Liver (tissue), 9 donors: ENCODE results near the gene LHPP. TPM values are rescaled to one million over a fixed set of nuclear protein-coding genes. Genes with fewer than 3 reads are reported as not detected.
A peak's percentile ranks its signal among the peaks of the same experiment; 100 is the strongest.

ENCODE experiments used
- DNase-seq: peaks from one replicate; pipeline ENCODE4 v3.0.0-alpha.2; 2017; ENCODE audit warnings: low spot score
- H3K27ac ChIP-seq, 2 donors: one replicate each; pipeline ENCODE4 v1.7.0; 2013; ENCODE audit warnings: inconsistent platforms in 2 of 2, low read length in 2 of 2, control low read depth in 1 of 2, low read depth in 1 of 2, mild to moderate bottlenecking in 1 of 2
- H3K27me3 ChIP-seq, 4 donors: one replicate each; pipeline versions ENCODE4 v1.6.1 to v1.7.0; 2013; ENCODE audit warnings: low read length in 3 of 4, inconsistent platforms in 1 of 4, mild to moderate bottlenecking in 1 of 4, moderate library complexity in 1 of 4; ENCODE audit not compliant: control insufficient read depth in 4 of 4, insufficient read depth in 4 of 4
- H3K36me3 ChIP-seq, 4 donors: one replicate each; pipeline versions ENCODE4 v1.6.1 to v1.7.0; 2013; ENCODE audit warnings: low read length in 3 of 4, mild to moderate bottlenecking in 3 of 4, low read depth in 1 of 4, moderate library complexity in 1 of 4; ENCODE audit not compliant: control insufficient read depth in 4 of 4, insufficient read depth in 3 of 4
- H3K4me1 ChIP-seq, 4 donors: one replicate each; pipeline versions ENCODE4 v1.6.1 to v1.7.0; 2013; ENCODE audit warnings: low read length in 3 of 4, mild to moderate bottlenecking in 3 of 4, moderate library complexity in 1 of 4; ENCODE audit not compliant: control insufficient read depth in 4 of 4, insufficient read depth in 4 of 4
- H3K4me3 ChIP-seq, 3 donors: one replicate each; pipeline versions ENCODE4 v1.6.1 to v1.7.0; 2013; ENCODE audit warnings: low read length in 3 of 3, control low read depth in 1 of 3, low read depth in 1 of 3, mild to moderate bottlenecking in 1 of 3
- H3K9ac ChIP-seq, 2 donors: one replicate each; pipeline ENCODE4 v1.7.0; 2013; ENCODE audit warnings: low read length in 2 of 2, mild to moderate bottlenecking in 2 of 2, moderate library complexity in 2 of 2, control low read depth in 1 of 2, low read depth in 1 of 2
- H3K9me3 ChIP-seq, 4 donors: one replicate each; pipeline versions ENCODE4 v1.6.1 to v1.7.0; 2013; ENCODE audit warnings: low read length in 3 of 4; ENCODE audit not compliant: control insufficient read depth in 4 of 4
- ATF3 ChIP-seq: IDR thresholded peaks from 2 replicates; pipeline ENCODE4 v1.6.1; 2016; ENCODE audit warnings: antibody characterized with exemption
- CTCF ChIP-seq: fragments of 150-350 bp; IDR thresholded peaks from 2 replicates; pipeline ENCODE4 v1.5.1; 2017; ENCODE audit warnings: improper control_type of control experiment, low read depth, low read length; ENCODE audit not compliant: missing input control
- EGR1 ChIP-seq, 2 donors: IDR thresholded peaks; 2 replicates each; pipeline ENCODE4 v1.6.1; 2016 to 2018; ENCODE audit warnings: antibody characterized with exemption in 2 of 2, low read depth in 2 of 2
- FOXA1 ChIP-seq: IDR thresholded peaks from 2 replicates; pipeline ENCODE4 v1.6.1; 2016; ENCODE audit warnings: antibody characterized with exemption
- FOXA2 ChIP-seq: IDR thresholded peaks from 2 replicates; pipeline ENCODE4 v1.6.1; 2016; ENCODE audit warnings: antibody characterized with exemption
- GABPA ChIP-seq, 2 donors: IDR thresholded peaks in 1 of 2; conservative IDR thresholded peaks in 1 of 2; 2 replicates each; pipeline ENCODE4 v1.6.1; 2016; ENCODE audit warnings: antibody characterized with exemption in 2 of 2, mild to moderate bottlenecking in 1 of 2, moderate library complexity in 1 of 2
- HNF4A ChIP-seq, 2 donors: conservative IDR thresholded peaks; 2 replicates each; pipeline ENCODE4 v1.6.1; 2016; ENCODE audit warnings: antibody characterized with exemption in 2 of 2, mild to moderate bottlenecking in 2 of 2
- HNF4G ChIP-seq: IDR thresholded peaks from 2 replicates; pipeline ENCODE4 v1.6.1; 2016; ENCODE audit warnings: antibody characterized with exemption
- JUND ChIP-seq, 2 donors: IDR thresholded peaks; 2 replicates each; pipeline ENCODE4 v1.6.1; 2016; ENCODE audit warnings: antibody characterized with exemption in 2 of 2
- MAX ChIP-seq: IDR thresholded peaks from 2 replicates; pipeline ENCODE4 v1.6.1; 2016; ENCODE audit warnings: antibody characterized with exemption
- NR2F2 ChIP-seq: IDR thresholded peaks from 2 replicates; pipeline ENCODE4 v1.6.1; 2016; ENCODE audit warnings: antibody characterized with exemption
- RAD21 ChIP-seq, 2 donors: IDR thresholded peaks; 2 replicates each; pipeline ENCODE4 v1.6.1; 2016; ENCODE audit warnings: antibody characterized with exemption in 2 of 2, mild to moderate bottlenecking in 2 of 2
- RXRA ChIP-seq, 2 donors: IDR thresholded peaks; 2 replicates each; pipeline ENCODE4 v1.6.1; 2017 to 2018; ENCODE audit warnings: antibody characterized with exemption in 2 of 2, mild to moderate bottlenecking in 1 of 2
- SP1 ChIP-seq: IDR thresholded peaks from 2 replicates; pipeline ENCODE4 v1.6.1; 2018; ENCODE audit warnings: antibody characterized with exemption, mild to moderate bottlenecking
- TAF1 ChIP-seq: conservative IDR thresholded peaks from 2 replicates; pipeline ENCODE4 v1.6.1; 2016; ENCODE audit warnings: antibody characterized with exemption, mild to moderate bottlenecking
- YY1 ChIP-seq: IDR thresholded peaks from 2 replicates; pipeline ENCODE4 v1.6.1; 2016; ENCODE audit warnings: antibody characterized with exemption, mild to moderate bottlenecking
- ZBTB33 ChIP-seq: IDR thresholded peaks from 2 replicates; pipeline ENCODE4 v1.6.1; 2016; ENCODE audit warnings: antibody characterized with exemption
- WGBS: extraction: QIAGEN DNeasy Blood & Tissue Kit; methylation state at CpG from one replicate; pipeline ENCODE4 v1.1.7; 2013; 5-methylcytosine and 5-hydroxymethylcytosine counted together
- polyA plus RNA-seq, 2 donors: library from polyadenylated mRNA; stranded (reverse) in 1 of 2; unstranded in 1 of 2; fragments of 200-250 nt in 1 of 2; fragments of >200 nt in 1 of 2; fragmentation: Nextera tagmentation in 1 of 2; extraction: Ambion mirVana in 1 of 2; gene quantifications; one replicate each; pipeline versions ENCODE4 v1.2.1 to v1.2.3, GENCODE V29; 2013 to 2015
- total RNA-seq, 2 donors: library from RNA; depleted of rRNA; stranded (reverse); fragments of >200 nt; gene quantifications; one replicate each; pipeline ENCODE4 v1.2.3, GENCODE V29; 2014
- TF ChIP-seq, protein P1 (sequence below): IDR thresholded peaks from 2 replicates; pipeline ENCODE4 v1.6.1; 2016; ENCODE audit warnings: antibody characterized with exemption, mild to moderate bottlenecking
- donor health status: healthy.
- donor health status: healthy.
- donor health status: healthy.
- donor health status: healthy.
- donor health status: healthy.

The LHPP gene
- total and polyA plus RNA-seq, 4 donors, result 15.9 to 39.9 (median 26.2) TPM

DNA sequence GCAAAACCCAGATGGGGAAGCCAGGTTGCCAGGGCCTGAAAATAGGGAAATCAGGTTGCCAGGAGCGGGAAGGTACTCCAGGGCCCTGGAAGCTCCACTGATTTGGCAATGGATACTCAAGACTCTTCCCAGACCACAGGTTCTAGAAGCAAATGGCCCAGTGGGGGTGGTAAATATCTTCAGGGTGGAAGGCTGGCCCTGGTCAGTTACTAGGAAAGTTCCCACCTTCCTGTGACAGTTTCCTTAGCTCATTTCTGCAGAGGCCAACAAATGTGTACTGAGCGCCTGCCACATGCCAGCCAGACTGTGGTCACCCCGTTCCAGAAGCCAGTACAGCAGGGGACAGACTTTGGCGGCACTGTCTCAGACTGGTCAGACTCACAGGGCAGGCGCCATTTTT, 168.9 kb downstream of the LHPP start:
- 90% methylated on average over 5 of the region's 5 CpGs for WGBS
- no peak overlapping the region for H3K4me3 ChIP-seq
- no peak overlapping the region for H3K9ac ChIP-seq
- no peaks in the 10 kb centered on the region for H3K9me3 ChIP-seq
- TF ChIP-seq MAX (no peak), RXRA (IDR thresholded peaks at IDR 0.05) (no peak), RAD21 (IDR thresholded peaks at IDR 0.05) (no peak), SP1 (no peak), FOXA2 (no peak), FOXA1 (no peak), TAF1 (no peak), HNF4G (no peak), CTCF (no peak), JUND (IDR thresholded peaks at IDR 0.05) (no peak), HNF4A (conservative IDR thresholded peaks at IDR 0.05) (no peak)
- TF ChIP-seq, protein P1, sequence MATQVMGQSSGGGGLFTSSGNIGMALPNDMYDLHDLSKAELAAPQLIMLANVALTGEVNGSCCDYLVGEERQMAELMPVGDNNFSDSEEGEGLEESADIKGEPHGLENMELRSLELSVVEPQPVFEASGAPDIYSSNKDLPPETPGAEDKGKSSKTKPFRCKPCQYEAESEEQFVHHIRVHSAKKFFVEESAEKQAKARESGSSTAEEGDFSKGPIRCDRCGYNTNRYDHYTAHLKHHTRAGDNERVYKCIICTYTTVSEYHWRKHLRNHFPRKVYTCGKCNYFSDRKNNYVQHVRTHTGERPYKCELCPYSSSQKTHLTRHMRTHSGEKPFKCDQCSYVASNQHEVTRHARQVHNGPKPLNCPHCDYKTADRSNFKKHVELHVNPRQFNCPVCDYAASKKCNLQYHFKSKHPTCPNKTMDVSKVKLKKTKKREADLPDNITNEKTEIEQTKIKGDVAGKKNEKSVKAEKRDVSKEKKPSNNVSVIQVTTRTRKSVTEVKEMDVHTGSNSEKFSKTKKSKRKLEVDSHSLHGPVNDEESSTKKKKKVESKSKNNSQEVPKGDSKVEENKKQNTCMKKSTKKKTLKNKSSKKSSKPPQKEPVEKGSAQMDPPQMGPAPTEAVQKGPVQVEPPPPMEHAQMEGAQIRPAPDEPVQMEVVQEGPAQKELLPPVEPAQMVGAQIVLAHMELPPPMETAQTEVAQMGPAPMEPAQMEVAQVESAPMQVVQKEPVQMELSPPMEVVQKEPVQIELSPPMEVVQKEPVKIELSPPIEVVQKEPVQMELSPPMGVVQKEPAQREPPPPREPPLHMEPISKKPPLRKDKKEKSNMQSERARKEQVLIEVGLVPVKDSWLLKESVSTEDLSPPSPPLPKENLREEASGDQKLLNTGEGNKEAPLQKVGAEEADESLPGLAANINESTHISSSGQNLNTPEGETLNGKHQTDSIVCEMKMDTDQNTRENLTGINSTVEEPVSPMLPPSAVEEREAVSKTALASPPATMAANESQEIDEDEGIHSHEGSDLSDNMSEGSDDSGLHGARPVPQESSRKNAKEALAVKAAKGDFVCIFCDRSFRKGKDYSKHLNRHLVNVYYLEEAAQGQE, result no peak
- no peak for DNase-seq
- no peak overlapping the region for H3K27ac ChIP-seq
- no peaks in the 10 kb centered on the region for H3K27me3 ChIP-seq
- peaks cover 3 to 24% (median 13%) of the 10 kb centered on the region in 4 donors for H3K4me1 ChIP-seq
- no peaks in the 10 kb centered on the region for H3K36me3 ChIP-seq

- peak overlapping the region in 1 of 2 donors; percentile 15 for H3K27ac ChIP-seq
- no peak overlapping the region for H3K4me3 ChIP-seq
- H3K36me3 ChIP-seq, result peaks cover 0 to 1% (median 0%) of the 10 kb centered on the region in 4 donors
- H3K27me3 ChIP-seq, result no peaks in the 10 kb centered on the region
- H3K4me1 ChIP-seq, result peaks cover 3 to 24% (median 13%) of the 10 kb centered on the region in 4 donors
- no peaks in the 10 kb centered on the region for H3K9me3 ChIP-seq
- 33% methylated on average over 19 of the region's 19 CpGs for WGBS
- no peak overlapping the region for H3K9ac ChIP-seq
- DNase-seq, result no peak
- no peak for TF ChIP-seq MAX
- TF ChIP-seq NR2F2, result no peak
- no peak for TF ChIP-seq GABPA (IDR thresholded peaks at IDR 0.05 in 1 of 2, conservative IDR thresholded peaks at IDR 0.05 in 1 of 2)
- TF ChIP-seq YY1, result no peak
- peak; percentile 54 for TF ChIP-seq CTCF
- TF ChIP-seq FOXA1, result no peak
- TF ChIP-seq RAD21 (IDR thresholded peaks at IDR 0.05), result peak; percentile 75 to 90
- no peak for TF ChIP-seq ZBTB33
- TF ChIP-seq ATF3, result no peak
- no peak for TF ChIP-seq TAF1
- TF ChIP-seq HNF4G, result no peak
- peak in 1 of 2 donors; percentile 47 for TF ChIP-seq EGR1 (IDR thresholded peaks at IDR 0.05; ENCODE audit: low read depth in 2 of 2)
- peak; percentile 70 for TF ChIP-seq FOXA2
- no peak for TF ChIP-seq SP1
Measured at GRCh38 chr10:124632064-124632531, 170.5 kb downstream of the LHPP start.
